Breast epithelium (tissue), 4 donors: ENCODE results near the gene MBD5. TPM values are rescaled to one million over a fixed set of nuclear protein-coding genes. Genes with fewer than 3 reads are reported as not detected.

Source experiments
- DNase-seq, 2 donors: peaks; one replicate each; pipeline ENCODE4 v3.0.0-alpha.2; 2019; ENCODE audit warnings: low spot score in 2 of 2
- H3K27ac ChIP-seq, 2 donors: fragments of 200-600 bp; sonication (generic) in 1 of 2; one replicate each; pipeline ENCODE4 v1.5.1; 2016 to 2019; ENCODE audit warnings: mild to moderate bottlenecking in 1 of 2
- H3K27me3 ChIP-seq, 2 donors: fragments of 200-600 bp; sonication (generic) in 1 of 2; one replicate each; pipeline versions ENCODE4 v1.5.1 to v1.6.0; 2017 to 2019; ENCODE audit warnings: control low read depth in 1 of 2, mild to moderate bottlenecking in 1 of 2
- H3K36me3 ChIP-seq: fragments of 200-600 bp; one replicate; pipeline ENCODE4 v1.5.1; 2019
- H3K4me1 ChIP-seq, 2 donors: fragments of 200-600 bp; sonication (generic); one replicate each; pipeline ENCODE4 v1.5.1; 2016 to 2019; ENCODE audit warnings: control low read depth in 1 of 2
- H3K4me3 ChIP-seq, 3 donors: fragments of 200-600 bp; sonication (generic); 1 replicate in 2 of 3; 2 replicates in 1 of 3; pipeline ENCODE4 v1.5.1; 2016 to 2019; ENCODE audit warnings: mild to moderate bottlenecking in 3 of 3, moderate library complexity in 2 of 3
- H3K9me3 ChIP-seq, 2 donors: fragments of 200-600 bp; sonication (generic) in 1 of 2; one replicate each; pipeline ENCODE4 v1.5.1; 2016 to 2019; ENCODE audit warnings: control low read depth in 1 of 2
- CTCF ChIP-seq, 3 donors: fragments of 450-650 bp; IDR thresholded peaks; one replicate each; pipeline ENCODE4 v1.5.1; 2016 to 2017; ENCODE audit warnings: antibody characterized with exemption in 3 of 3, mild to moderate bottlenecking in 3 of 3, moderate library complexity in 3 of 3
- POLR2A ChIP-seq: fragments of 450-650 bp; IDR thresholded peaks from one replicate; pipeline ENCODE4 v1.6.1; 2016; ENCODE audit warnings: antibody characterized with exemption, mild to moderate bottlenecking, moderate library complexity
- POLR2AphosphoS5 ChIP-seq, 3 donors: sonication (generic); formaldehyde crosslinking; IDR thresholded peaks; one replicate each; pipeline ENCODE4 v1.6.1; 2017; ENCODE audit warnings: antibody characterized with exemption in 3 of 3
- intact Hi-C: fragments of 100-400 bp; cut with DNase I; formaldehyde crosslinking; loops from one replicate; pipeline ENCODE4 v1.15.1; 2023; ENCODE audit warnings: low total_unique reads
- total RNA-seq, 3 donors: library from RNA; depleted of rRNA; stranded (reverse); fragments of >200 nt; gene quantifications; one replicate each; pipeline ENCODE4 v1.1.0, GENCODE V29; 2016

The MBD5 gene
- total RNA-seq, 3 donors from 2014 or later, result 24.0 to 63.8 (median 40.3) TPM

- Histone ChIP-seq H3K36me3 (no peaks in the 10 kb centered on the region), H3K4me1 (no peaks in the 10 kb centered on the region), H3K27me3 (no peaks in the 10 kb centered on the region), H3K9me3 (no peaks in the 10 kb centered on the region), H3K4me3 (no peak overlapping the region), H3K27ac (no peak overlapping the region)
- intact Hi-C loops, result no loop called here
- no peak for DNase-seq
- TF ChIP-seq POLR2A (no peak), POLR2AphosphoS5 (IDR thresholded peaks at IDR 0.05) (no peak), CTCF (IDR thresholded peaks at IDR 0.05) (no peak)
Observed at GRCh38 chr2:148458171-148458570, 437.3 kb downstream of the MBD5 start.

DNA sequence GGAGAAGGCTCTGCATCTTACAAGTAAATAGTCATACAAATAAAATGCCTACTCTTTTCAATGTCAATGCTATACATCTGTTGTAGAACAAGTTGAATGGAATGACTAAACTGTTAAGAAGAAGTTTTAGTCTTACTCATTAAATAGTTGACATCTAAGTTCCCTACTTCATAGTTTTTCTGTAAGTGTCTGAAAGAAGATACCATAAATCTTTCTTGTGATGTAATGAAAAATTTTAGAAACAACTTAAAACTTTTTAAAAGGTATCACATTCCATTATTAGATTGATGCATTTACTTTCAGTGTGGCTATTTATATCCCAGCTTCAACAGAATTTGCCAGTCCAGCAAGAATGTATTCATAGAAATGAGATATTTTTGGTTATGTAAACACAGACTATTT, 438.5 kb downstream of the MBD5 start:
- TF ChIP-seq POLR2A (no peak), CTCF (IDR thresholded peaks at IDR 0.05) (no peak), POLR2AphosphoS5 (IDR thresholded peaks at IDR 0.05) (no peak)
- no peak overlapping the region for H3K27ac ChIP-seq
- H3K36me3 ChIP-seq, result no peaks in the 10 kb centered on the region
- no peaks in the 10 kb centered on the region for H3K4me1 ChIP-seq
- H3K4me3 ChIP-seq, result no peak overlapping the region
- no peaks in the 10 kb centered on the region for H3K9me3 ChIP-seq
- H3K27me3 ChIP-seq, result no peaks in the 10 kb centered on the region
- intact Hi-C loops, result no loop called here
- no peak for DNase-seq

DNA sequence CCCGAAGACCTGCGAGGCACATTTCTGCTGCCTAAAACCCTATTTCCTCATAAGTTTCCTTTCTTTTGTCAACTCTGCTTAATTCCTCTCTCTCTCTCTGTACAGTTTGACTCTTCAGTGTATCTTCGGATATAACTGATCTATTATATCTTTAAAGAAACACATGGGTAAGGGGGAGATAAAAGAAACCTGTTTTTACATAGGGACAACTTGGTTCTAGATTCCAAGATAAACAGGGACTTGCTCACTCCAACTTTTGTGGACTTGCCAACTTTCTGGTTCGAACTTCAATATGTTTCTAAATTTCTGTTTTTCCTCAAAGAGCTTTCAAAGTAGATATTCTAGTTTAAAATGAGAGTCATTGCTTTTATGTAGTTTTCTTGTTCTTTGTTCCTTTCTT, 441.0 kb downstream of the MBD5 start:
- Histone ChIP-seq H3K27ac (no peak overlapping the region), H3K4me3 (no peak overlapping the region), H3K36me3 (peaks cover 4% of the 10 kb centered on the region)

GRCh38 chr2:148475626-148476025, 454.7 kb downstream of the MBD5 start:
- intact Hi-C loops, result no loop called here
- no peak overlapping the region for H3K4me3 ChIP-seq
- no peak for TF ChIP-seq CTCF (IDR thresholded peaks at IDR 0.05)

More for the DNA sequence above, 441.0 kb downstream of the MBD5 start:
- TF ChIP-seq CTCF (IDR thresholded peaks at IDR 0.05) (no peak), POLR2AphosphoS5 (IDR thresholded peaks at IDR 0.05) (no peak), POLR2A (no peak)
- no peaks in the 10 kb centered on the region for H3K4me1 ChIP-seq
- H3K9me3 ChIP-seq, result no peaks in the 10 kb centered on the region
- intact Hi-C loops, result no loop called here
- no peak for DNase-seq
- no peaks in the 10 kb centered on the region for H3K27me3 ChIP-seq

GRCh38 chr2:148479398-148479797, 458.5 kb downstream of the MBD5 start:
- TF ChIP-seq POLR2AphosphoS5 (IDR thresholded peaks at IDR 0.05) (no peak), POLR2A (no peak), CTCF (IDR thresholded peaks at IDR 0.05) (no peak)
- intact Hi-C loops, result no loop called here
- no peaks in the 10 kb centered on the region for H3K4me1 ChIP-seq

More at GRCh38 chr2:148475626-148476025, 454.7 kb downstream of the MBD5 start:
- no peaks in the 10 kb centered on the region for H3K27me3 ChIP-seq
- no peaks in the 10 kb centered on the region for H3K36me3 ChIP-seq
- no peak for DNase-seq
- H3K4me1 ChIP-seq, result no peaks in the 10 kb centered on the region
- H3K27ac ChIP-seq, result no peak overlapping the region
- H3K9me3 ChIP-seq, result no peaks in the 10 kb centered on the region

More at GRCh38 chr2:148479398-148479797, 458.5 kb downstream of the MBD5 start:
- Histone ChIP-seq H3K9me3 (no peaks in the 10 kb centered on the region), H3K27ac (no peak overlapping the region), H3K27me3 (no peaks in the 10 kb centered on the region), H3K36me3 (no peaks in the 10 kb centered on the region), H3K4me3 (no peak overlapping the region)
- no peak for DNase-seq
